CD14-positive monocyte (primary cell): ENCODE measurements around the gene NFE2L2. TPM values are rescaled to one million over a fixed set of nuclear protein-coding genes. Genes with fewer than 3 reads are reported as not detected.

Experiments
- DNase-seq, 3 donors: peaks; one replicate each; pipeline ENCODE4 v3.0.0-alpha.2; 2011 to 2022
- H2AFZ ChIP-seq: 2 replicates; pipeline ENCODE4 v1.6.0; 2012; ENCODE audit warnings: mild to moderate bottlenecking, low read depth, low read length, inconsistent platforms; ENCODE audit not compliant: insufficient read depth, poor library complexity, severe bottlenecking
- H3K27ac ChIP-seq, 2 donors: 1 replicate in 1 of 2; 2 replicates in 1 of 2; pipeline ENCODE4 v1.5.1; 2012 to 2013; ENCODE audit warnings: low read length in 2 of 2, control low read depth in 1 of 2, inconsistent platforms in 1 of 2, low read depth in 1 of 2, mild to moderate bottlenecking in 1 of 2
- H3K27me3 ChIP-seq, 2 donors: one replicate each; pipeline versions ENCODE4 v1.6.0 to v1.6.1; 2011 to 2013; ENCODE audit warnings: low read length in 2 of 2; ENCODE audit not compliant: control insufficient read depth in 2 of 2, insufficient read depth in 2 of 2
- H3K36me3 ChIP-seq, 2 donors: replicated peaks in 1 of 2; 1 replicate in 1 of 2; 2 replicates in 1 of 2; pipeline versions ENCODE4 v1.5.1 to v1.6.1; 2012 to 2013; ENCODE audit warnings: low read length in 2 of 2, control low read depth in 1 of 2, inconsistent platforms in 1 of 2, mild to moderate bottlenecking in 1 of 2; ENCODE audit not compliant: insufficient read depth in 2 of 2, control insufficient read depth in 1 of 2
- H3K4me1 ChIP-seq, 2 donors: 1 replicate in 1 of 2; 2 replicates in 1 of 2; pipeline versions ENCODE4 v1.5.1 to v1.6.1; 2012 to 2013; ENCODE audit warnings: low read length in 2 of 2, control low read depth in 1 of 2, inconsistent platforms in 1 of 2, mild to moderate bottlenecking in 1 of 2, moderate library complexity in 1 of 2; ENCODE audit not compliant: insufficient read depth in 2 of 2, control insufficient read depth in 1 of 2
- H3K4me2 ChIP-seq: replicated peaks from 2 replicates; pipeline ENCODE3; 2012; ENCODE audit warnings: low read length, moderate library complexity, mild to moderate bottlenecking; ENCODE audit not compliant: poor library complexity, severe bottlenecking; ENCODE audit errors: extremely low read depth
- H3K4me3 ChIP-seq, 3 experiments: fragments of 200-600 bp in 1 of 3; sonication (generic) in 1 of 3; replicated peaks in 1 of 3; 1 replicate in 2 of 3; 2 replicates in 1 of 3; pipeline ENCODE4 v1.5.1; 2011 to 2013; ENCODE audit warnings: low read length in 3 of 3, mild to moderate bottlenecking in 3 of 3, control low read depth in 2 of 3, low read depth in 2 of 3, inconsistent platforms in 1 of 3, moderate library complexity in 1 of 3
- H3K79me2 ChIP-seq: 2 replicates; pipeline ENCODE4 v1.6.0; 2012; ENCODE audit warnings: mild to moderate bottlenecking, control low read depth, inconsistent platforms, low read length, moderate library complexity; ENCODE audit not compliant: insufficient read depth
- H3K9ac ChIP-seq: 2 replicates; pipeline ENCODE4 v1.6.0; 2017; ENCODE audit warnings: low read length, mild to moderate bottlenecking; ENCODE audit not compliant: insufficient read depth, poor library complexity, severe bottlenecking
- H3K9me3 ChIP-seq, 2 donors: replicated peaks in 1 of 2; 1 replicate in 1 of 2; 2 replicates in 1 of 2; pipeline versions ENCODE4 v1.5.1 to v1.6.1; 2012 to 2013; ENCODE audit warnings: low read length in 2 of 2, control low read depth in 1 of 2; ENCODE audit not compliant: control insufficient read depth in 1 of 2, insufficient read depth in 1 of 2
- H4K20me1 ChIP-seq: 2 replicates; pipeline ENCODE4 v1.6.0; 2012; ENCODE audit warnings: mild to moderate bottlenecking, low read length, control low read depth, moderate library complexity; ENCODE audit not compliant: insufficient read depth
- H3K27ac Mint-ChIP-seq, 7 donors: one replicate each; pipeline ENCODE4 v1.8.0; 2020; ENCODE audit warnings: mild to moderate bottlenecking in 7 of 7, mixed read lengths in 7 of 7, moderate library complexity in 6 of 7, inconsistent platforms in 2 of 7
- H3K27me3 Mint-ChIP-seq, 3 donors: one replicate each; pipeline ENCODE4 v1.8.0; 2021 to 2022; ENCODE audit warnings: low read depth in 3 of 3, mild to moderate bottlenecking in 3 of 3, mixed read lengths in 3 of 3, moderate library complexity in 3 of 3, inconsistent platforms in 1 of 3
- H3K36me3 Mint-ChIP-seq, 2 donors: one replicate each; pipeline ENCODE4 v1.8.0; 2020; ENCODE audit warnings: mixed read lengths in 2 of 2, inconsistent platforms in 1 of 2, mild to moderate bottlenecking in 1 of 2
- H3K4me1 Mint-ChIP-seq: one replicate; pipeline ENCODE4 v1.8.0; 2020; ENCODE audit warnings: mild to moderate bottlenecking, mixed read lengths
- H3K4me3 Mint-ChIP-seq, 2 donors: one replicate each; pipeline ENCODE4 v1.8.0; 2020; ENCODE audit warnings: mild to moderate bottlenecking in 2 of 2, mixed read lengths in 2 of 2, moderate library complexity in 1 of 2
- H3K9me3 Mint-ChIP-seq, 7 donors: one replicate each; pipeline ENCODE4 v1.8.0; 2020 to 2022; ENCODE audit warnings: mixed read lengths in 7 of 7, mild to moderate bottlenecking in 6 of 7, moderate library complexity in 6 of 7, inconsistent platforms in 2 of 7
- WGBS: methylation state at CpG from one replicate; pipeline ENCODE4 v1.1.5; 2013; ENCODE audit warnings: missing lambda C conversion rate; ENCODE audit not compliant: insufficient coverage; 5-methylcytosine and 5-hydroxymethylcytosine counted together
- intact Hi-C, 2 donors: fragments of 100-400 bp; cut with micrococcal nuclease; formaldehyde crosslinking; loops; one replicate each; pipeline versions ENCODE4 v1.15.0 to v1.15.1; 2023
- polyA plus RNA-seq, 3 donors: library from polyadenylated mRNA; depleted of rRNA in 1 of 3; unstranded in 2 of 3; stranded (reverse) in 1 of 3; fragments of 300-500 nt in 2 of 3; fragments of >200 nt in 1 of 3; fragmentation: Illumina TruSeq in 2 of 3; gene quantifications; 1 replicate in 2 of 3; 2 replicates in 1 of 3; pipeline ENCODE4 v1.2.3, GENCODE V29; 2012 to 2021
- TF ChIP-seq, protein P1 (sequence below): fragments of 200-600 bp; IDR thresholded peaks from one replicate; pipeline ENCODE4 v1.8.0; 2022; ENCODE audit warnings: antibody characterized with exemption, mild to moderate bottlenecking

Gene NFE2L2
- polyA plus RNA-seq, 3 donors: 38.7 to 51.6 (median 46.6) TPM

DNA sequence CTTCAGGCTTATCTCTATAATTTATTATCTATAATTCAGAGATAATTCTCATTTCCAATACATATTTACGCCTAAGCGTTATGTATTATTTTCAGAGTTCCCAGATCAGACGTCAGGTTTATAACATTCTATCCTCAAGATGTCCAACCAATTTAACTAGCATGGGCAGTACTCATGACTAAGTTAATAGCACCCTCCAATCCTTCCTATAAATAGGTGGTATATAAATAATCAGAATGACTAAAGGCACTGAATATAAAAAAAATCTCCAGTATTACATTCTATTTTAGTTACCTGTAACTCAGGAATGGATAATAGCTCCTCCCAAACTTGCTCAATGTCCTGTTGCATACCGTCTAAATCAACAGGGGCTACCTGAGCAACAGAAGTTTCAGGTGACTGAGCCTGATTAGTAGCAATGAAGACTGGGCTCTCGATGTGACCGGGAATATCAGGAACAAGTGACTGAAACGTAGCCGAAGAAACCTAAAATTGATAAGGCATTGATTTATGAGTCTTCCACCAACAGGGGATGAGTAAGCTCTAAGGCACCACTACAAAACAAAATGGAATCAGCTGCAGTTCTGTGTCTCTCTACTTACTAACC is 32.3 kb downstream of the NFE2L2 start:
- Histone ChIP-seq H3K4me2 (no peak overlapping the region), H3K79me2 (peaks cover 85% of the 10 kb centered on the region), H4K20me1 (peaks cover 96% of the 10 kb centered on the region), H2AFZ (no peak overlapping the region), H3K4me1 (peaks cover 6% of the 10 kb centered on the region in 2 donors), H3K4me3 (no peak overlapping the region), H3K36me3 (peaks cover 49 to 79% of the 10 kb centered on the region in 2 donors), H3K9ac (no peak overlapping the region), H3K27ac (peak overlapping the region in 1 of 2 donors; percentile 43), H3K9me3 (no peaks in the 10 kb centered on the region), H3K27me3 (no peaks in the 10 kb centered on the region)
- Mint-ChIP-seq H3K36me3 (peaks cover 62 to 72% of the 10 kb centered on the region in 2 donors), H3K4me1 (peaks cover 16% of the 10 kb centered on the region), H3K27ac (peak overlapping the region in 1 of 7 donors; percentile 61), H3K4me3 (no peak overlapping the region), H3K9me3 (no peaks in the 10 kb centered on the region), H3K27me3 (no peaks in the 10 kb centered on the region)
- DNase-seq: no peak
- intact Hi-C loops: no loop called here
- TF ChIP-seq, protein P1, sequence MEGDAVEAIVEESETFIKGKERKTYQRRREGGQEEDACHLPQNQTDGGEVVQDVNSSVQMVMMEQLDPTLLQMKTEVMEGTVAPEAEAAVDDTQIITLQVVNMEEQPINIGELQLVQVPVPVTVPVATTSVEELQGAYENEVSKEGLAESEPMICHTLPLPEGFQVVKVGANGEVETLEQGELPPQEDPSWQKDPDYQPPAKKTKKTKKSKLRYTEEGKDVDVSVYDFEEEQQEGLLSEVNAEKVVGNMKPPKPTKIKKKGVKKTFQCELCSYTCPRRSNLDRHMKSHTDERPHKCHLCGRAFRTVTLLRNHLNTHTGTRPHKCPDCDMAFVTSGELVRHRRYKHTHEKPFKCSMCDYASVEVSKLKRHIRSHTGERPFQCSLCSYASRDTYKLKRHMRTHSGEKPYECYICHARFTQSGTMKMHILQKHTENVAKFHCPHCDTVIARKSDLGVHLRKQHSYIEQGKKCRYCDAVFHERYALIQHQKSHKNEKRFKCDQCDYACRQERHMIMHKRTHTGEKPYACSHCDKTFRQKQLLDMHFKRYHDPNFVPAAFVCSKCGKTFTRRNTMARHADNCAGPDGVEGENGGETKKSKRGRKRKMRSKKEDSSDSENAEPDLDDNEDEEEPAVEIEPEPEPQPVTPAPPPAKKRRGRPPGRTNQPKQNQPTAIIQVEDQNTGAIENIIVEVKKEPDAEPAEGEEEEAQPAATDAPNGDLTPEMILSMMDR: no peak
- 89% methylated on average over 3 of the region's 8 CpGs for WGBS

DNA sequence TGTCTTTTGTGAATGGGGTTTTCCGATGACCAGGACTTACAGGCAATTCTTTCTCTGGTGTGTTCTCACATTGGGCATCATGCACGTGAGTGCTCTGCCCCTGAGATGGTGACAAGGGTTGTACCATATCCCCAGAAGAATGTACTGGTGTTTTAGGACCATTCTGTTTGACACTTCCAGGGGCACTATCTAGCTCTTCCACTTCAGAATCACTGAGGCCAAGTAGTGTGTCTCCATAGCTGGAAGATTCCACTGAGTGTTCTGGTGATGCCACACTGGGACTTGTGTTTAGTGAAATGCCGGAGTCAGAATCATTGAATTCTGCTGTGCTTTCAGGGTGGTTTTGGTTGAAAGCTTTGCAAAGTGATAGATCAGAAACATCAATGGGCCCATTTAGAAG is 33.3 kb downstream of the NFE2L2 start:
- Histone ChIP-seq H3K9ac (no peak overlapping the region), H3K4me3 (no peak overlapping the region), H3K4me1 (peaks cover 13 to 15% of the 10 kb centered on the region in 2 donors), H3K4me2 (no peak overlapping the region), H3K27ac (peak overlapping the region in 1 of 2 donors; percentile 23), H3K27me3 (no peaks in the 10 kb centered on the region), H2AFZ (no peak overlapping the region), H4K20me1 (peaks cover 96% of the 10 kb centered on the region), H3K36me3 (peaks cover 49 to 79% of the 10 kb centered on the region in 2 donors), H3K9me3 (no peaks in the 10 kb centered on the region), H3K79me2 (peaks cover 83% of the 10 kb centered on the region)
- no peak for DNase-seq
- Mint-ChIP-seq H3K36me3 (peaks cover 62 to 77% of the 10 kb centered on the region in 2 donors), H3K4me3 (no peak overlapping the region), H3K4me1 (peaks cover 22% of the 10 kb centered on the region), H3K27ac (peak overlapping the region in 2 of 7 donors; percentile 16 to 68), H3K9me3 (no peaks in the 10 kb centered on the region), H3K27me3 (no peaks in the 10 kb centered on the region)
- intact Hi-C loops: no loop called here
- TF ChIP-seq, protein P1: no peak
- WGBS: 92% methylated on average over 2 of the region's 3 CpGs
